Measurements from ENCODE around the gene TM7SF3. TPM values are rescaled to one million over a fixed set of nuclear protein-coding genes. Genes with fewer than 3 reads are reported as not detected.
"Not testable (repeated sequence)": the region's sequence is repeated elsewhere in the genome, so short reads cannot be mapped to it uniquely, and the experiment has no call there.

Gene TM7SF3
- total RNA-seq, 4 donors from 2014 or later: 38.6 to 123 (median 47.5) TPM

GRCh38 chr12:27052176-27052575 lies 38.0 kb upstream of the TM7SF3 start:
- Histone ChIP-seq H3K27ac (no peak overlapping the region), H3K4me1 (no peaks in the 10 kb centered on the region), H3K27me3 (no peaks in the 10 kb centered on the region), H3K4me3 (no peak overlapping the region), H3K36me3 (no peaks in the 10 kb centered on the region), H3K9me3 (no peaks in the 10 kb centered on the region)
- no peak for DNase-seq
- intact Hi-C loops (cut with DNase I; ENCODE audit: low total_unique reads): no loop called here
- 89 to 91% methylated on average over 1 of the region's 1 CpG for WGBS, 2 donors (ENCODE audit: low coverage in 1 of 2)
- in situ Hi-C loops (cut with MboI; ENCODE audit: low pct_ligation_motif_present in 1 of 4, low pct_unique_long_range_greater_than_20kb in 1 of 4, low sequenced_read_pairs in 3 of 4): no loop called here
- TF ChIP-seq CTCF (IDR thresholded peaks at IDR 0.05): no peak
- TF ChIP-seq POLR2AphosphoS5 (IDR thresholded peaks at IDR 0.05): no peak
- no peak for TF ChIP-seq POLR2A (IDR thresholded peaks at IDR 0.05)
- TF ChIP-seq EP300 (IDR thresholded peaks at IDR 0.05; ENCODE audit: low read depth): no peak

- Histone ChIP-seq H3K9me3 (no peaks in the 10 kb centered on the region), H3K27ac (no peak overlapping the region), H3K36me3 (no peaks in the 10 kb centered on the region), H3K4me1 (no peaks in the 10 kb centered on the region), H3K27me3 (no peaks in the 10 kb centered on the region), H3K4me3 (no peak overlapping the region)
- DNase-seq: no peak
- WGBS, 2 donors (ENCODE audit: low coverage in 1 of 2): 73 to 81% methylated on average over 4 of the region's 4 CpGs
- intact Hi-C loops (cut with DNase I; ENCODE audit: low total_unique reads): no loop called here
- no peak for TF ChIP-seq EP300 (IDR thresholded peaks at IDR 0.05; ENCODE audit: low read depth)
- TF ChIP-seq POLR2AphosphoS5 (IDR thresholded peaks at IDR 0.05): no peak
- TF ChIP-seq CTCF (IDR thresholded peaks at IDR 0.05): no peak
- TF ChIP-seq POLR2A (IDR thresholded peaks at IDR 0.05): no peak
- in situ Hi-C loops (cut with MboI; ENCODE audit: low pct_ligation_motif_present in 1 of 4, low pct_unique_long_range_greater_than_20kb in 1 of 4, low sequenced_read_pairs in 3 of 4): loop anchor here in 2 of 4 donors (25.0 kb wide), 1 partner anchor 263 kb away; no protein-coding TSS in a partner anchor
These were observed 34.9 kb upstream of the TM7SF3 start for GRCh38 chr12:27048822-27049752.

GRCh38 chr12:27042018-27042417 lies 27.8 kb upstream of the TM7SF3 start:
- H3K9me3 ChIP-seq; H3K27ac ChIP-seq; H3K36me3 ChIP-seq; intact Hi-C loops (cut with DNase I; ENCODE audit: low total_unique reads); H3K4me1 ChIP-seq; DNase-seq; H3K27me3 ChIP-seq; H3K4me3 ChIP-seq: not testable (repeated sequence)
- WGBS, 2 donors (ENCODE audit: low coverage in 1 of 2): 88% methylated on average over 1 of the region's 1 CpG; no CpG with 5 or more reads in 1 of the 2 donors
- in situ Hi-C loops (cut with MboI; ENCODE audit: low pct_ligation_motif_present in 1 of 4, low pct_unique_long_range_greater_than_20kb in 1 of 4, low sequenced_read_pairs in 3 of 4): loop anchor here in 2 of 4 donors (25.0 kb wide), 1 partner anchor 270 kb away; no protein-coding TSS in a partner anchor

- intact Hi-C loops (cut with DNase I; ENCODE audit: low total_unique reads); H3K27ac ChIP-seq; H3K36me3 ChIP-seq; DNase-seq; H3K27me3 ChIP-seq; H3K4me3 ChIP-seq; H3K4me1 ChIP-seq; H3K9me3 ChIP-seq: not testable (repeated sequence)
- in situ Hi-C loops (cut with MboI; ENCODE audit: low pct_ligation_motif_present in 1 of 4, low pct_unique_long_range_greater_than_20kb in 1 of 4, low sequenced_read_pairs in 3 of 4): loop anchor here in 2 of 4 donors (25.0 kb wide), 1 partner anchor 272 kb away; no protein-coding TSS in a partner anchor
- WGBS, 2 donors (ENCODE audit: low coverage in 1 of 2): 100% methylated on average over 1 to 2 of the region's 4 CpGs
These were observed 26.5 kb upstream of the TM7SF3 start for GRCh38 chr12:27040637-27041036.

GRCh38 chr12:27034607-27035293 lies 20.6 kb upstream of the TM7SF3 start:
- TF ChIP-seq POLR2A (IDR thresholded peaks at IDR 0.05) (no peak), CTCF (IDR thresholded peaks at IDR 0.05) (no peak)
- no peaks in the 10 kb centered on the region for H3K4me1 ChIP-seq
- H3K27ac ChIP-seq: no peak overlapping the region
- WGBS, 2 donors (ENCODE audit: low coverage in 1 of 2): 95% methylated on average over 21 of the region's 21 CpGs; no CpG with 5 or more reads in 1 of the 2 donors
- intact Hi-C loops (cut with DNase I; ENCODE audit: low total_unique reads) (no loop called here), in situ Hi-C loops (cut with MboI; ENCODE audit: low pct_ligation_motif_present in 1 of 4, low pct_unique_long_range_greater_than_20kb in 1 of 4, low sequenced_read_pairs in 3 of 4) (loop anchor here (10.0 to 25.0 kb wide), 2 partner anchors 278 to 280 kb away; no protein-coding TSS in a partner anchor)
- no peaks in the 10 kb centered on the region for H3K9me3 ChIP-seq
- DNase-seq: no peak
- H3K4me3 ChIP-seq: no peak overlapping the region
- H3K27me3 ChIP-seq: no peaks in the 10 kb centered on the region
- H3K36me3 ChIP-seq: peaks cover 0 to 21% (median 8%) of the 10 kb centered on the region in 4 donors

All from transverse colon (tissue), 4 donors.